Neural cell (in vitro differentiated cells): ENCODE data around the gene GPR146. TPM values are rescaled to one million over a fixed set of nuclear protein-coding genes. Genes with fewer than 3 reads are reported as not detected.

ENCODE experiments used
- H2AFZ ChIP-seq: fragments of 200-600, 300-800 bp; sonication (generic), shearing (Covaris generic); 2 replicates; pipeline ENCODE4 v1.6.0; 2014; ENCODE audit warnings: low read depth, mild to moderate bottlenecking, antibody characterized with exemption, low read length, moderate library complexity
- H3F3A ChIP-seq: fragments of 200-600 bp; shearing (Covaris generic); 2 replicates; pipeline ENCODE4 v1.6.1; 2016; ENCODE audit warnings: mild to moderate bottlenecking, moderate library complexity, mixed read lengths, antibody characterized with exemption, low read length; ENCODE audit not compliant: insufficient read depth, poor library complexity, severe bottlenecking
- H3K27ac ChIP-seq: fragments of 200-600, 300-800 bp; sonication (generic), shearing (Covaris generic); 2 replicates; pipeline ENCODE4 v1.5.1; 2014; ENCODE audit warnings: mild to moderate bottlenecking, low read length, moderate library complexity
- H3K27me3 ChIP-seq: fragments of 300-800, 200-600 bp; sonication (generic), shearing (Covaris generic); 2 replicates; pipeline ENCODE4 v1.6.0; 2014; ENCODE audit warnings: mild to moderate bottlenecking, low read depth, low read length, moderate library complexity; ENCODE audit not compliant: insufficient read depth
- H3K36me3 ChIP-seq: fragments of 300-800, 200-600 bp; sonication (generic), shearing (Covaris generic); 2 replicates; pipeline ENCODE4 v1.5.1; 2014; ENCODE audit warnings: mild to moderate bottlenecking, antibody characterized with exemption, low read length, moderate library complexity; ENCODE audit not compliant: insufficient read depth
- H3K4me2 ChIP-seq: fragments of 300-800, 200-600 bp; sonication (generic), shearing (Covaris generic); 2 replicates; pipeline ENCODE4 v1.6.0; 2014; ENCODE audit warnings: mild to moderate bottlenecking, low read length
- H3K4me3 ChIP-seq: fragments of 300-800, 200-600 bp; sonication (generic), shearing (Covaris generic); 2 replicates; pipeline ENCODE4 v1.5.1; 2014; ENCODE audit warnings: mild to moderate bottlenecking, low read length, moderate library complexity
- H3K79me2 ChIP-seq: fragments of 200-600 bp; shearing (Covaris generic); replicated peaks from 2 replicates; pipeline ENCODE4 v1.6.0; 2014; ENCODE audit warnings: mild to moderate bottlenecking, low read length, moderate library complexity; ENCODE audit not compliant: insufficient read depth
- H3K9ac ChIP-seq: fragments of 300-800, 200-600 bp; sonication (generic), shearing (Covaris generic); 2 replicates; pipeline ENCODE4 v1.6.1; 2016; ENCODE audit warnings: mild to moderate bottlenecking, low read length, mixed read lengths
- H3K9me2 ChIP-seq: fragments of 200-600 bp; shearing (Covaris generic); 2 replicates; pipeline ENCODE4 v1.6.1; 2016; ENCODE audit warnings: mild to moderate bottlenecking, low read length, mixed read lengths; ENCODE audit not compliant: insufficient read depth
- H3K9me3 ChIP-seq: fragments of 200-600, 300-800 bp; sonication (generic), shearing (Covaris generic); 2 replicates; pipeline ENCODE4 v1.6.1; 2016; ENCODE audit warnings: mild to moderate bottlenecking, mixed run types, low read length, moderate library complexity, mixed read lengths
- H4K20me1 ChIP-seq: fragments of 200-600 bp; shearing (Covaris generic); 2 replicates; pipeline ENCODE4 v1.6.1; 2016; ENCODE audit warnings: mild to moderate bottlenecking, mixed run types; ENCODE audit not compliant: insufficient read depth
- EP300 ChIP-seq: fragments of 450-650 bp; conservative IDR thresholded peaks from 2 replicates; pipeline ENCODE4 v1.6.1; 2014; ENCODE audit warnings: antibody characterized with exemption, mild to moderate bottlenecking, moderate library complexity; ENCODE audit not compliant: poor library complexity, severe bottlenecking
- EZH2 ChIP-seq: fragments of 200-600, 300-800 bp; shearing (Covaris generic), sonication (generic); IDR thresholded peaks from 2 replicates; pipeline ENCODE4 v1.6.1; 2014; ENCODE audit warnings: antibody characterized with exemption, low read length, borderline replicate concordance, mild to moderate bottlenecking; ENCODE audit not compliant: insufficient read depth, poor library complexity, severe bottlenecking
- MXI1 ChIP-seq: fragments of 450-650 bp; conservative IDR thresholded peaks from 2 replicates; pipeline ENCODE4 v1.6.1; 2014; ENCODE audit warnings: antibody characterized with exemption, mild to moderate bottlenecking; ENCODE audit not compliant: poor library complexity, severe bottlenecking
- POLR2AphosphoS5 ChIP-seq: IDR thresholded peaks from 2 replicates; pipeline ENCODE4 v1.6.1; 2012
- RAD21 ChIP-seq: fragments of 450-650 bp; conservative IDR thresholded peaks from 2 replicates; pipeline ENCODE4 v1.6.1; 2014; ENCODE audit warnings: antibody characterized with exemption, mild to moderate bottlenecking, moderate library complexity
- SMC3 ChIP-seq: fragments of 450-650 bp; conservative IDR thresholded peaks from 2 replicates; pipeline ENCODE4 v1.6.1; 2014; ENCODE audit warnings: antibody characterized with exemption, mild to moderate bottlenecking, moderate library complexity; ENCODE audit not compliant: poor library complexity
- TAF1 ChIP-seq: IDR thresholded peaks from 2 replicates; pipeline ENCODE4 v1.6.1; 2012; ENCODE audit warnings: low read depth
- polyA plus RNA-seq: library from polyadenylated mRNA; depleted of rRNA; stranded (reverse); fragments of >200 nt; gene quantifications from 2 replicates; pipeline ENCODE4 v1.2.3, GENCODE V29; 2014
- TF ChIP-seq, protein P1 (sequence below): IDR thresholded peaks from 2 replicates; pipeline ENCODE4 v1.6.1; 2012; ENCODE audit warnings: borderline replicate concordance
- TF ChIP-seq, protein P2 (sequence below): fragments of 450-650 bp; IDR thresholded peaks from 2 replicates; pipeline ENCODE4 v1.5.1; 2014; ENCODE audit warnings: antibody characterized with exemption, mild to moderate bottlenecking, moderate library complexity; ENCODE audit not compliant: poor library complexity, severe bottlenecking

GPR146 gene
- polyA plus RNA-seq, 1 donor from 2014 or later, result not detected

DNA sequence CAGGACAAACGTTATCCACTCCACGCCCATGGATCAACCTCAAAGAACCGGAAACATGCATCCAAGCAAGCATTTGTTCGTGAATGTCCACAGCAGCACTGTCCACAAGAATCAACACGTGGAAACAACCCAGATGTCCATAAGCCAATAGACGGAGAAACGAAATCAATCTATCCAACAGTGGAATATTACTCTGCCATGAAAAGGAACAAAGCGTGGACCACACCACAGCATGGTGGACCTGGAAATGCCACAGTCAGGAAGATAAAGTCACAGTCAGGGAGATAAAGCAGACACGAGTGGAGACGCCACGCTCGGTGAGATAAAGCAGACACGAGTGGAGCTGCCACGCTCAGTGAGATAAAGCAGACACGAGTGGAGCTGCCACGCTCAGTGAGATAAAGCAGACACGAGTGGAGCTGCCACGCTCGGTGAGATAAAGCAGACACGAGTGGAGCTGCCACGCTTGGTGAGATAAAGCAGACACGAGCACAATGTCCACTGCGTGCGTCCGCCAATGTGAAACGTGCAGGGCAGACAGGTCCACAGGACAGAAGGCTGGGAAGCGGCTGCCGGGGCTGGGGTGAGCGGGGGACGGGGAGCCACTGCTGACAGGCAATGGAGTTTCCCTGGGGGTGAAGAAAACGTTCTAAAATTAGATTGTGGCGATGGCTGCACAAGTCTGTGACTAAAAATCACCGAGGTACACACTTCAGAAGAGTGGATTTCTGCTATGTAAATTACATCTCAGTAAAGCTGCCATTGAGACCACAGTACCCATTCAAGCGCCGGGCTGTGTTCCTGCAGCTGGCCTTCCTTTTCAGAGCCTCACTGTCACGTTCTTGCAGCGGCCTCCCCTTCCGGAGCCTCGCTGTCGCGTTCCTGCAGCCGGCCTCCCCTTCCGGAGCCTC is 54.2 kb downstream of the GPR146 start:
- H3K79me2 ChIP-seq, result no peaks in the 10 kb centered on the region
- no peak overlapping the region for H3K27ac ChIP-seq
- H3K9ac ChIP-seq, result no peak overlapping the region
- no peaks in the 10 kb centered on the region for H3K36me3 ChIP-seq
- no peaks in the 10 kb centered on the region for H3K9me2 ChIP-seq
- TF ChIP-seq, protein P1, sequence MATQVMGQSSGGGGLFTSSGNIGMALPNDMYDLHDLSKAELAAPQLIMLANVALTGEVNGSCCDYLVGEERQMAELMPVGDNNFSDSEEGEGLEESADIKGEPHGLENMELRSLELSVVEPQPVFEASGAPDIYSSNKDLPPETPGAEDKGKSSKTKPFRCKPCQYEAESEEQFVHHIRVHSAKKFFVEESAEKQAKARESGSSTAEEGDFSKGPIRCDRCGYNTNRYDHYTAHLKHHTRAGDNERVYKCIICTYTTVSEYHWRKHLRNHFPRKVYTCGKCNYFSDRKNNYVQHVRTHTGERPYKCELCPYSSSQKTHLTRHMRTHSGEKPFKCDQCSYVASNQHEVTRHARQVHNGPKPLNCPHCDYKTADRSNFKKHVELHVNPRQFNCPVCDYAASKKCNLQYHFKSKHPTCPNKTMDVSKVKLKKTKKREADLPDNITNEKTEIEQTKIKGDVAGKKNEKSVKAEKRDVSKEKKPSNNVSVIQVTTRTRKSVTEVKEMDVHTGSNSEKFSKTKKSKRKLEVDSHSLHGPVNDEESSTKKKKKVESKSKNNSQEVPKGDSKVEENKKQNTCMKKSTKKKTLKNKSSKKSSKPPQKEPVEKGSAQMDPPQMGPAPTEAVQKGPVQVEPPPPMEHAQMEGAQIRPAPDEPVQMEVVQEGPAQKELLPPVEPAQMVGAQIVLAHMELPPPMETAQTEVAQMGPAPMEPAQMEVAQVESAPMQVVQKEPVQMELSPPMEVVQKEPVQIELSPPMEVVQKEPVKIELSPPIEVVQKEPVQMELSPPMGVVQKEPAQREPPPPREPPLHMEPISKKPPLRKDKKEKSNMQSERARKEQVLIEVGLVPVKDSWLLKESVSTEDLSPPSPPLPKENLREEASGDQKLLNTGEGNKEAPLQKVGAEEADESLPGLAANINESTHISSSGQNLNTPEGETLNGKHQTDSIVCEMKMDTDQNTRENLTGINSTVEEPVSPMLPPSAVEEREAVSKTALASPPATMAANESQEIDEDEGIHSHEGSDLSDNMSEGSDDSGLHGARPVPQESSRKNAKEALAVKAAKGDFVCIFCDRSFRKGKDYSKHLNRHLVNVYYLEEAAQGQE, result no peak
- TF ChIP-seq EP300 (no peak), RAD21 (no peak), MXI1 (no peak), POLR2AphosphoS5 (no peak), EZH2 (no peak), TAF1 (no peak), SMC3 (no peak)
- TF ChIP-seq, protein P2, sequence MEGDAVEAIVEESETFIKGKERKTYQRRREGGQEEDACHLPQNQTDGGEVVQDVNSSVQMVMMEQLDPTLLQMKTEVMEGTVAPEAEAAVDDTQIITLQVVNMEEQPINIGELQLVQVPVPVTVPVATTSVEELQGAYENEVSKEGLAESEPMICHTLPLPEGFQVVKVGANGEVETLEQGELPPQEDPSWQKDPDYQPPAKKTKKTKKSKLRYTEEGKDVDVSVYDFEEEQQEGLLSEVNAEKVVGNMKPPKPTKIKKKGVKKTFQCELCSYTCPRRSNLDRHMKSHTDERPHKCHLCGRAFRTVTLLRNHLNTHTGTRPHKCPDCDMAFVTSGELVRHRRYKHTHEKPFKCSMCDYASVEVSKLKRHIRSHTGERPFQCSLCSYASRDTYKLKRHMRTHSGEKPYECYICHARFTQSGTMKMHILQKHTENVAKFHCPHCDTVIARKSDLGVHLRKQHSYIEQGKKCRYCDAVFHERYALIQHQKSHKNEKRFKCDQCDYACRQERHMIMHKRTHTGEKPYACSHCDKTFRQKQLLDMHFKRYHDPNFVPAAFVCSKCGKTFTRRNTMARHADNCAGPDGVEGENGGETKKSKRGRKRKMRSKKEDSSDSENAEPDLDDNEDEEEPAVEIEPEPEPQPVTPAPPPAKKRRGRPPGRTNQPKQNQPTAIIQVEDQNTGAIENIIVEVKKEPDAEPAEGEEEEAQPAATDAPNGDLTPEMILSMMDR, result no peak
- H4K20me1 ChIP-seq, result no peaks in the 10 kb centered on the region
- no peak overlapping the region for H3K4me2 ChIP-seq
- no peak overlapping the region for H3K4me3 ChIP-seq
- no peak overlapping the region for H2AFZ ChIP-seq
- no peaks in the 10 kb centered on the region for H3K9me3 ChIP-seq
- no peaks in the 10 kb centered on the region for H3K27me3 ChIP-seq
- H3F3A ChIP-seq, result no peaks in the 10 kb centered on the region

DNA sequence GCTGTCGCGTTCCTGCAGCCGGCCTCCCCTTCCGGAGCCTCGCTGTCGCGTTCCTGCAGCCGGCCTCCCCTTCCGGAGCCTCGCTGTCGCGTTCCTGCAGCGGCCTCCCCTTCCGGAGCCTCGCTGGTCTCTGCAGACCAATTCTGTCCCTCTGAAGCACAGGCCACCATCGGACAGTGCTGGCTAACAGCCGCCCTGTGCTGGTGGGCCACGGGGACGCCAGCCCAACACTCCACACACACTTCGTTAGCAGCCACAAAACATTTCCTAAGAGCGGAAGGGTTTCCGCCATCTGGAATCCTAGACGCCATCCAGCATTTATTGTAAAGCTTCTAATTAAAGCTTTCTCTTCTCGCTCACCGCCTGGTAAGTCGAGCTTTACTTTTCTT is 54.8 kb downstream of the GPR146 start:
- H2AFZ ChIP-seq, result no peak overlapping the region
- no peaks in the 10 kb centered on the region for H4K20me1 ChIP-seq
- no peaks in the 10 kb centered on the region for H3F3A ChIP-seq
- H3K9me2 ChIP-seq, result no peaks in the 10 kb centered on the region
- H3K27me3 ChIP-seq, result no peaks in the 10 kb centered on the region
- H3K4me2 ChIP-seq, result no peak overlapping the region
- no peak overlapping the region for H3K9ac ChIP-seq
- TF ChIP-seq, protein P2, result no peak
- TF ChIP-seq RAD21 (no peak), EP300 (no peak)
- H3K36me3 ChIP-seq, result no peaks in the 10 kb centered on the region
- H3K9me3 ChIP-seq, result no peaks in the 10 kb centered on the region
- H3K27ac ChIP-seq, result no peak overlapping the region
- H3K4me3 ChIP-seq, result no peak overlapping the region
- H3K79me2 ChIP-seq, result no peaks in the 10 kb centered on the region
